HG03460 (cell line): ENCODE results near the gene TMPRSS4.

Source experiments
- ATAC-seq: cut with Tn5 transposase; IDR thresholded peaks from one replicate; pipeline ENCODE4 v1.9.1; 2021; ENCODE audit not compliant: unreplicated experiment

Gene TMPRSS4

GRCh38 chr11:118152020-118152551, 75.2 kb downstream of the TMPRSS4 start:
- ATAC-seq, result no peak

- ATAC-seq, result no peak
Observed at GRCh38 chr11:118152552-118153471, 75.9 kb downstream of the TMPRSS4 start, which contains the start of gene SCN4B. Gene SCN4B, minus strand, starts transcription at chr11:118152823. Its CDS starts 150 bp downstream, at chr11:118152673.

- no peak for ATAC-seq
Observed at GRCh38 chr11:118153516-118153915, 76.6 kb downstream of the TMPRSS4 start.

GRCh38 chr11:118153976-118154375, 77.1 kb downstream of the TMPRSS4 start:
- no peak for ATAC-seq

GRCh38 chr11:118154641-118155040, 77.8 kb downstream of the TMPRSS4 start:
- ATAC-seq, result no peak

- no peak for ATAC-seq
Observed at GRCh38 chr11:118155776-118156530, 79.1 kb downstream of the TMPRSS4 start.

- no peak for ATAC-seq
Observed at GRCh38 chr11:118156531-118157185, 79.8 kb downstream of the TMPRSS4 start.

GRCh38 chr11:118157186-118157895, 80.5 kb downstream of the TMPRSS4 start:
- ATAC-seq, result no peak

- no peak for ATAC-seq
Observed at GRCh38 chr11:118161786-118162185, 84.9 kb downstream of the TMPRSS4 start.

- no peak for ATAC-seq
Observed at GRCh38 chr11:118162846-118163245, 86.0 kb downstream of the TMPRSS4 start.

- no peak for ATAC-seq
Observed at GRCh38 chr11:118163494-118163893, 86.6 kb downstream of the TMPRSS4 start.

- ATAC-seq, result no peak
Observed at GRCh38 chr11:118164885-118165284, 88.0 kb downstream of the TMPRSS4 start.

- no peak for ATAC-seq
Observed at GRCh38 chr11:118166641-118167040, 89.8 kb downstream of the TMPRSS4 start.

GRCh38 chr11:118167253-118167652, 90.4 kb downstream of the TMPRSS4 start:
- no peak for ATAC-seq

- no peak for ATAC-seq
Observed at GRCh38 chr11:118167906-118168305, 91.0 kb downstream of the TMPRSS4 start.

- ATAC-seq, result no peak
Observed at GRCh38 chr11:118168316-118168715, 91.4 kb downstream of the TMPRSS4 start.

- no peak for ATAC-seq
Observed at GRCh38 chr11:118168751-118169150, 91.9 kb downstream of the TMPRSS4 start.

- no peak for ATAC-seq
Observed at GRCh38 chr11:118169300-118170140, 92.6 kb downstream of the TMPRSS4 start.

GRCh38 chr11:118170231-118170630, 93.4 kb downstream of the TMPRSS4 start:
- ATAC-seq, result no peak

- no peak for ATAC-seq
Observed at GRCh38 chr11:118170882-118171268, 94.0 kb downstream of the TMPRSS4 start.
